ENCODE measurements around the gene LUZP2. TPM values are rescaled to one million over a fixed set of nuclear protein-coding genes. Genes with fewer than 3 reads are reported as not detected.

The LUZP2 gene
- total RNA-seq, 1 donor from 2014 or later = 93.6 TPM

DNA sequence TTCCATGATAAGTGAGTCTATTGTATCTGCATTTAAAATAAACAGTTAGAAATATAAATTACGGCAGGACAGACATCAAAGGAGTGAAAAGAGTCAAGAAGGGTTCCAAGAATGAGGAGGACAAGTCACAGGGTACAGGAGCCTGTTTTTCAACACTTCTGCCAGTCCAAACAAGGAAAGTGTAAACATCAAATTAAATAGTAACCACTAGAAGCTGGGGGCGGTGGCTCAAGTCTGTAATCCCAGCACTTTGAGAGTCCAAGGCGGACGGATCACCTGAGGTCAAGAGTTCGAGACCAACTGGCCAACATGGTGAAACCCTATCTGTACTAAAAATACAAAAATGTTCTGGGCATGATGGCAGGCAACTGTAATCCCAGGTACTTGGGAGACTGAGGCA is 219.6 kb downstream of the LUZP2 start:
- no peak for DNase-seq

DNA sequence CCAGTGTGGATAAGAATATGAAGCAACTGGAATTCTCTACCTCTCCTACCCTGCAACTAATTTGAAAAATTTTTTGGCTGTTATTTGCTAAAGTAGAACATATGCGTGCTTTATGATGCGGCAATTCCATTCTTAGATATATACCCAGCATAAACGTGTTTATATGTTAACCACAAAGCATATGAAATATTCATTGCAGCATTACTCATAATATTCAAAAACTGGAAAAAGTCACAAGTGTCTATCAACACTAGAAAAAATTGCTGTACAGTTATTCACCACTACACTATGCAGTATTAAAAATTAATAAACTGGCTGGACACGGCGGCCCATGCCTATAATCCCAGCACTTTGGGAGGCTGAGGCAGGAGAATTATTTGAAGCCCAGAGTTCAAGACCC is 226.4 kb downstream of the LUZP2 start:
- DNase-seq = no peak

DNA sequence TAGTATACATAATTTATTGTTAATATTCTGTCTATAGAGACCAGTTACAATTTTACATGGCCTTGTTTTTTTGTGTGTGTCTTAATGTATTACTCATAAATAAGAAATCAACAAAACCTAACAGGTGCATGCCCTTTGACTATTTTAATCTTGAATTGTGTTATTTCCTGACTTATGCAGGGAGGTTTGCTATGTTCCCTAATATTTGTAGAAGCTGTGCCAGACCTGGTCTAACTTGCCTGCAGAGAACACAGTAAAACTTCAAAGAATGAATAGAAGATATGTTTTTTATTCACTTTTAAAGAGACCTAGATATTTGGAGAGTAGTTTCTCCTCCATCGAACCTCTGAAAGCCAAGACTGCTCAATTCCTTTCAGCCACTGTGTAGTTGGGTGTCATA is 234.7 kb downstream of the LUZP2 start:
- no peak for DNase-seq

DNA sequence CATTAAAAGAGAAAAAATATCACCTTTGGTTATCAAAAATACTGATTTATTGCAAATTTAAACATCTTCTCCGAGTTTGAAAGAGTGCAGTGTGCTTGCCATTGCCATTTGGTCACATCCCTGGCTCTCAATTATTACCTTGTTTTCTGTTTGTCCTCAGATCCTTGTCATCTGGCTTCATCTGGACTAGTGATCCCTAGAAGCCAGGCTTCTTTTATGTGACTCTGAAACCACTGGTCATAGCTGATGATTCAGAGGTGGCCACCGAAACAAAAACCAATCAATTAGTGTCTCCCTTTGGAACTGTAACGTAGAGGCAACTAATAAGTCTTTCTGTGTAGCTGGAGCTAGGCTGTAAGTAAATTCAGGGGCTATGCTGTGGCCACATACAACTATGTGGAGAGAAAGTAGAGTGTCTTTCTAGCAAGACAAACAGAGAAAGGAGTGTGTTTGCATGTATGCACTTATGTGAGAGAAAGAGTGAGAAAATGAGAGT is 237.9 kb downstream of the LUZP2 start:
- DNase-seq = no peak

DNA sequence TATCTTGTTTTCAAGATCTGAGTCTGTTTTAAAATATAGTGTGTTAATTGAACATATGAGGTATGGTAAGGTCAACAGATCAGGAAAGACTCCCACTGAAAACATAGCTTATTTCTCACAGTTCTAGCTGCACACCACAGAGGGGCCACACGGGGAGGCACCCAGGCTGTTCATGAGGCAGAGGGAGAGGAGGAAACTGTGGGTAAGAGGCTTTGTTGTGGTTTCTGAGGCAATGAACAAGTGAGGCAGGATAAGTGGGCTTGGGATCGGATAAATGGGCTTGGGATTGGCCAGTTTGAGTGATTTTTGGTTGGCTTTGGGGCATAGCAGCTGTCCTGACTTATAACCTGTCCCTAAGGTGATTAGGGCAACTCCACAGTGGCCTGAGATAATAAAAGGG is 242.1 kb downstream of the LUZP2 start:
- DNase-seq = no peak

DNA sequence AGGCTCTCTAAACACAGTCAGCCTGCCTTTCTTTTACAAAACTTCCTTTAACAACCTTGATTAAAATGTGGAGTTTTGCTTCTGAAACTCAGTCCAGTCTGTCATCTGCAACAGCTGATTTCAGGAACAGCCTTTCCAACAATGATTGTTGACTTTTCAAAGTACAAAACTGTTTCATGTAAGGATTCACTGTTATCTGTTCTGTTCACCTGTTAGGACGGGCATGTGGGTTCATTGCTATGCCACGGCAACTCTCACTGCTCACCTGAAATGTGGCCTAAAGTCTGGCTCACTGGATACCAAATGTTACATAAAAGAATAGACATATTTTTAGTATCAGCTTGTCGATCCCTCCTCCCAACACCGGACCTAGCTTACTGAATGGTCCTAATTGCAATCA is 242.8 kb downstream of the LUZP2 start:
- DNase-seq = no peak

DNA sequence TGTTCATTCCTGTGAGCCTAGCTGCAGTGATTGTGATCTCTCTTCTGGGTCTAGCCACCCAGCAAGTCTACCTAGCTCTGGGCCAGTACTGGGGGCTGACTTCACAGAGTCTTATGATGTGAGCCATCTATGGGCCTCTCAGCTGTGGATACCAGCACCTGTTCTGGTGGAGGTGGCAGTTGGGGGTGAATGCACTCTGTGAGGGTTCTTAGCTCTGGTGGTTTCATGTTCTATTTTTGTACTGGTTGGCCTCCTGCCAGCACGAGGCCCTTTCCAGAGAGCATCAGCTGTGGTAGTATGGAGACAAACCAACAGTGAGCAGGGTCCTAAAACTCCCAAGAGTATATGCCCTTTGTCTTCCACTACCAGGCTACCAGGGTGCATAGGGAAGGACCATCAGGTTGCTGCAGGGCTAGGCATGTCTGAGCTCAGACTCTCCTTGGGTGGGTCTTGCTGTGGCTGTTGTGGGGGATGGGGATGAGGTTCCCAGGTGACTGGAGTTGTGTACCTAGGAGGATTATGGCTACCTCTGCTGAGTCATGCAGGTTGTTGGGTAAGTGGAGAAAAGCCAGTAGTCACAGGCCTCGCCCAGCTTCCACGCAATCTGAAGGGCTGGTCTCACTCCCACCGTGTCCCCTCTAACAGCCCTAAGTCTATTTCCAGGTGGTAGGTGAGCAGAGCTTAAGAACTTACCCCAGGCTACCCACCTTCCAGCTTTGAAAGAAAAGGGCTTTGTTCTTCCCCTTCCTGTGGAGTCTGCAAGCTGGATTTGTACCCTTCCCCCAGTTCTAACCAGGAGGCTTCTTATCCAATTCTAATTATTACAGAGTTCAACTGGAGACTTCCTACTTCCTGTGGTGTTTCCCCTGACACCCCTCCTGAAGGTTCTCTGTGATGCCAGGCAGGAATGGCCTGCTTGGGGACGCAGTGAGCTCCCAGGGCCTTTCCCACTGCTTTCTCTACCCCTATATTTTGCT is 250.7 kb downstream of the LUZP2 start:
- DNase-seq = no peak

DNA sequence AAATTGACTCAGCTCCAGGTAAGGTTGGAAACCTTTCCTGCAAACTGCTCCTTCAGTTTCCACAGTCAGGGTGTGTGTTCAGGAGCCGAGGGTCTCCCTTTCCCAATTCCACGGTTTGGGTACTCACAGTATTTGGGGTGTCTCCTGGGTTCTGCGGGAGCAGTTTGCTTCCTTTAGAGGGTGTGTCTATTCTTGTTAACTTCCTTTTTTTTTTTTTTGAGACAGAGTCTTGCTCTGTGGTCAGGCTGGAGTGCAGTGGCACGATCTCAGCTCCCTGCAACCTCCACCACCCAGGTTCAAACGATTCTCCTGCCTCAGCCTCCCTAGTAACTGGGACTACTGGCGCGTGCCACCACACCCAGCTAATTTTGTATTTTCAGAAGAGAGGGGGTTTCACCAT is 251.4 kb downstream of the LUZP2 start:
- no peak for DNase-seq

DNA sequence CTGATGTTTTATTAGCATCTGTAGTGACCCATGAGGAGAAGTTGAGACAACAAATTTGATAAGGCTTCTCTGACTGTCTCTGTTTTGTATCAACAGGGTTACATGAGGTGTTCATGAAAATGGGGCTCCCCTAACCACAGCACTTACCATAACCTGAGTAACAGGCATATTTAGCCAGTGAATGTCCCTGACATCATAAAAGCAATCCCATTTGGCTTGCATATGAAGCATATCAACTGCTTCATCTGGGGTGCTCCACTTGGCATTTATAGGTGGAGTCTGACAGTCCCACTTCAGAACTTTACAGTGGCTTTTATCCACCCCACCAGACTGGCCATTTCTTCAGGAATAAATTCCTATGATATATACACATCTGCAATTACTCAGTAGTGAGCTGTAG is 257.6 kb downstream of the LUZP2 start:
- DNase-seq = no peak

DNA sequence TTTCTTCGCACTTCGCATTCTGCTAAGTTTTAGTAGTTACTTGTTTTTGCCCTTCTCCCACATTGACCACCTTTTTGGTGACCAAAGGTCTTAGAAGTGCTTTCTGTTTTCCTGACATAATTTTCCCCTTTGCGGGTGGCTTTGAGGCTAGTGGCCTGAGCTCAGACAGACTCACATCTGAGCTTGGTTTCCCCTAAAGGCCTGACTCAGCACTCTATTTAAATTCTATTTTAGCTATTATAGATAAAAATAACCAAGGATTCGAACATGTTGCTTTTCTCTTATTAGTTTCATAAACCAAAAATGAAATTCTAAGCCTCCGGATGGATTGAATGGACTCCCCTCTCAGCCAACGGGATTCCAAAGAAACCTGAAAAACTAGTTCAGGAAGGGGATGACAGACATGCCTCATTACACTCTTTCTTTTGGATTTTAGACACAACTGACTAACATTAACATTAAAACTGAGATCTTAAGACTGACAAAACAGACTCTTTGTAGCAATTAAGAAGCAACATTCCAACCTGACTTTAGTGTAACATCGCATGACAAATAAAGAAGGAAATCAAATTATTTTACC is 258.5 kb downstream of the LUZP2 start:
- no peak for DNase-seq

DNA sequence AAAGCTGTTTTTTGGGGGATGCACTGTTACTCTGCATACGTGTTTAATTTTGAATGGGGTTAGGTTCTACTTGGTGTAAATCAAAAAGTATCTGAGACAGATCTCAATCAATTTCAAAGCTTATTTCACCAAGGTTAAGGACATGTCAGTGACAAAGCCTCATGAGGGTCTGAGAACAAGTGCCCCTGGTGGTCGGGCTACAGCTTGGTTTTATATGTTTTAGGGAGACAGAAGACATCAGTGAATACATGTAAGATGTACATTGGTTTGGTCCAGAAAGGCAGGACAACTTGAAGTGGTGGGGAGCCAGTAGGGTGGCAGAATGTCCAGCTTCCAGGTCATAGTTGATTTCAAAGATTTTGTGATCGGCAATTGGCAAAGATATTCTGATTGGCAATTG is 262.9 kb downstream of the LUZP2 start:
- DNase-seq = no peak

DNA sequence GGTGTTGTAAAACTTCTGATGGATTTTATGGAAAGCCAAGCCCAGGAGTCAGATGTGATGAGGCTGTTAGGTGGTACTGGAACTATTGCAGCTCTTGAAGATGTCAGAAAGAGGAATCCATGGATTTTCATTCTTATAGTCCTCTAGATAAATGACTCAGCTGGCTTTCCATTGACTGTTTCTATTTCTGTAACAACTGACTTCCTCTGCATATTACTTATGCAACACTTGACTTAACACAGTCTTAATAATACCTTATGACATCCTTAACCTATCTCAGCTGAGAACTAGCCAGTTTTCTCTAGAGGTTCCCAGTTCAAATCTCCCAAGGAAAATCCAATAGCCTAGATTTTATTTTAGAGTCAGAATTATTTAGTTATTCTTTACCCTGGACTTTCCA is 263.8 kb downstream of the LUZP2 start:
- DNase-seq = no peak

DNA sequence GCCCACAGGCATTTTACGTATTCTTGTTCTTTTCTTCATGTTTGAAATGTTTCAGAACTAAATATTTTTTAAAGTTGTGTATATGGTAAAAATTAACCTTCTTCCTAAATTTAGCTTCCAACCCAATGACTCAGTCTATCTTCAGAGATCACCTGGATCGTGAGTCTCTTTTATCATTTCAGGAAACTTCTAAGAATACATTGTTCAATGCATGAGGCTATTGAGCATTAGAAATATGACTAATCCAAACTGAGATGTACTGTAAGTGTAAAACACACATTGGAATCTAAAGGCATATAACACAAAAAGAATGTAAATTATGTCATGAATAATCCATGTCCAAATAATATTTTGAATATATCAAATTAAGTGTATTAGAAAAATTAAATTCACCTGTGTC is 265.2 kb downstream of the LUZP2 start:
- no peak for DNase-seq

DNA sequence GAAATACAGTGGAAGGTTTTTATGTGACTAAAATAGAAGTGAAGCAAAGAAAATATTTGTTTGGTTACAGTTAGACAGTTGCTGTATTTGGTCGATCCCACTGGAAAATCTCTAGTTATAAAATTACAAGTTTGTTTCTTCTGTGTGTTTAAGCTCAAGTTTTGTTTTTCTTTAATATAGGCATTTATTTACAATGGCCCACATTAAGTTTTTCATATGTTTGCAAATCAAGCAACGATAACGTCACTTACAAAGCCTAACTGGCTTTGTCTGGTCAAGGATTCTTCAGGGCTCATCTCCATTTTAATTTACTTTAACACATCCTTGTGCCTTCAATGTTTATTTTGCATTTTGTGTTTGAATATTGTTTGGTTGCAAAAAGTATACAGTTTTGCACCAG is 270.6 kb downstream of the LUZP2 start:
- DNase-seq = no peak

DNA sequence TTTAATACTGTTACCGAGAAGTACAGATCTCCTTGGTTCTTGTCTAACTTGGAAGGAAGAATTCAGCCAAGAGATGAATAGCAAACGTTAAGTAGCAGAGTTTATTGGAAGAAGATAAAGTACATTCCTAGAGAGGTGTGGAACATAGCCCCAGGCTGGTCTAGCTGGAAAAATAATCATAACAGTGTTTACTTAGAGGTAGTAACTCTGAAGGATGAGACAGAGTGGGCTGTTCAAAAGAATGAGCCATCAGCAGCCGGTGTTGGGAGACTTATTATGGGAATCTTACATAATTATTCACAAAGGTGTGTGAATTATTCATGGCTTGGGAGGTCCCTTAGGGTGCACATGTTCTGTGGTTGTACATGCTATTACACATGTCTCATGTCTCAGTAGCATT is 276.5 kb downstream of the LUZP2 start:
- DNase-seq = no peak

DNA sequence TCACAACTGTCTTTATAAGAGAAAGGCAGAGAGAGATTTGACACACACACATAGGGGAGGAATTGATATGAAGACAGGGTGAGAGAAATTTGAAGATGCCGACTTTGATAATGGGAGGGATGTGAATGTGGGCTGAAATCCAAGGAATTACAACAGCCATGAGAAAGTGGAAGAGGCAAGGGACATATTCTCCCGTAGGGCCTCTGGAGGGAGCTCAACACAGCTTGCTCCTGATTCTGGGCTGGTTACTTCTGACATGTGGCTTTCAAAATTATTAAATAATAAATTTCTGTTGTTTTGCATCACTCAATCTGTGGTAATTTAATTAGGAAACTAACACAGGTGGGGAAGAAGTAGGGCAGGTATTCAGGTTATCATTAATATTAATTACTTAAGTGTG is 282.9 kb downstream of the LUZP2 start:
- DNase-seq = no peak

DNA sequence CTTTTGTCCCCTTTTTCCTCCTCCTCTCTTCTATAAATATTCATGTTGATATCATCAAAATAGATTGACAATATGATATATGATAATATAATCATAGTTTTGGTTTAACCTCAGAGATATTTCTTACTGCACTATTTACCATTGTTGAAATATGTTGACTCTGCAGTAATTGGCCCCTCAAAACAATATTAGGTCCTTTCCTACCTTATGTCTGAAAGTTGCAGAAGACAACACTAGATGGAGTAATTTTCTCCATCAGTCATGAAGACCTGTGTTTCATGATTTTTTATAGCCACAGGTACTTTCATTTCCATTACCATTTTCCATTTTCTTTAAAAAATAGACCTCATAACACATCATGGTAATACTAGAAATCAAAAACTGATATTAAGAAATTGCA is 284.4 kb downstream of the LUZP2 start:
- no peak for DNase-seq

DNA sequence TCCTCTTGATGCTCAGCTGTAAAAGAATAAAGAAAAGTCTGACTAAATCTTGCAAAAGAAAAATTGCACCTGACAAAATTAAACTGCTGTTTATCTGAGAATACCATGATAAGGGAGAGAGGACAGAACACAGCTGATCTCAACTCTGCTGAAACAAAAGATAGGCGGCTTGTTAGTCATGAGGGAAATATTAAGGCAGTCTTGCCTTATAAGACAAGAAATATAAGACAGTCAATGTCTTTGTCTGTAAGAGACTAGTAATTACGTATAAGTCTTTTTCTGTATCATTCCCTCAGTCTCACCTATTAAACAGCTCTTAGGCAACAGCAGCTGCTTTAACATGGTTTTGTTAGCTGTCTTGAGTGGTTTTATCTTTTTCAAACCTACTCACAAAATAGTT is 296.6 kb downstream of the LUZP2 start:
- no peak for DNase-seq

DNA sequence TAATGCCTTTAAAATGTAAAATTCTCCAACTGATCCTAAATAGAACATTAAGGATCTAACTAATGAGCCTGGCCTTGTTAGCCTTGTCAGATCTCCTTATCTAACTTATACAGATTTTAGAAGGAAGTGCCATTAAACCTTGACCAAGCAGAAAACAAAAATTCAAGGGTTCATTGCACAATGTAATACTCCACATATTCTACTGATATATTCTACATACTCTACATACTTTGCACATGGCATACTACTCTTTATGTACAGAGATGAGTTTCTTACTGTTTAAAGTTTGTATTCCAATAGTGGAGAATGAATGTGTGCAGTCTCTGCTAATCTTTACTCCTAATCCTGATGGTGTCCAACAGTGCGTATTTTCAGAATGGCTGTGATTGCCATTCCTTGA is 297.2 kb downstream of the LUZP2 start:
- no peak for DNase-seq

DNA sequence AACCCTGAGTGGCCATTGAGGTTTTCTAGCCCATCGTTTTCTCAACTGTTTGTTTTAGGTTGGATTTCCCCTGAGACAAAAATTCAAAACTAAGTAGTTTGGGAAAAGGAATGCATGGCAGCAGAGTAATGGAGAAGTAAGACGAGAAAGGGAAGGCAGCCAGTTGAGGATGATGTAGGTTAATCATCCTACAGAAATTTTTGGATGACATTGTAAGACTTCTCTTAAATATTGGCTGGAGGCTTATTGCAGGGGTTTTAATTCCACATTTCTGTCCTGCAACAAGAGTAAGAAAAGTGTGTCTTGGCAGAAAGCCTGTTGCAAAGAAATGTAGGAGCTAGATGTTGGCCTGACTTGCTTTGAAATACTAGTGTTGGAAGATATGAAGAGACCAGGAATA is 308.8 kb downstream of the LUZP2 start:
- no peak for DNase-seq

DNA sequence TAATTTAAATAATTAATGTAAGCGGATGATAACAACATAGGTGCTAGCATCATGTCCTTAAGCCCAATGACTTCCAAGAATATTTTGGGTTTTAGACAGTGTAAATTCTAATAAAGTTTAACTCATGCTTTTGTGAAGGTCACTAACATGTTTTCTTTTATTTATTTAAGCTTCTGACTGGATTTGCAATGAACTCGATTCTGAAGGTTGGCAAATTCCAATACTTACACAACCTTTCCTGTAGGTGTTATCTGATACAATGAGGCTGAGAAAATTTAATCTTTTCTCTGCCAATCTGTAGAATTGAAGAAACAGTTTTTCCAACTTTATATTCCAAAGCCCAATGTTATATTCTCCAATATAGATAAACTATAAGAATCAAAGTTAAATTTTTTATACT is 311.3 kb downstream of the LUZP2 start:
- no peak for DNase-seq

DNA sequence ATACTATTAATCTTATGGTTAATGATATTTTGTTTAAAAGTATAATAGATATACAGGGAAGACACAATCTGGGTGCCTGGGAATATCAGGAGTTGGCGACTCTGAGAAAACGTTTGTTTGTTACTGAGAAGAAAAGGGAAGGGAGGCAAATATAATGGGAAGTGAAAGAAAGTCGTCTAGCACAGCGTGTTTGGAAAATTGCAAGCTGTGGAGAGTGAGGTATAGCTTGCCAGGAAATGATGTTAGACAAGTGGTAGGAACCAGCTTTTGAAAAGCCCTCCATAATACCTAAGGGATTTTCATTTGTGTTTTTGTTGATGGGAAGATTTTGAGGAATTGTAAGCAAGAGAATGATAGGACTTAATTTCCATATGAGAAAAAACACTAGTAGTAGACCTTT is 322.2 kb downstream of the LUZP2 start:
- DNase-seq = no peak

DNA sequence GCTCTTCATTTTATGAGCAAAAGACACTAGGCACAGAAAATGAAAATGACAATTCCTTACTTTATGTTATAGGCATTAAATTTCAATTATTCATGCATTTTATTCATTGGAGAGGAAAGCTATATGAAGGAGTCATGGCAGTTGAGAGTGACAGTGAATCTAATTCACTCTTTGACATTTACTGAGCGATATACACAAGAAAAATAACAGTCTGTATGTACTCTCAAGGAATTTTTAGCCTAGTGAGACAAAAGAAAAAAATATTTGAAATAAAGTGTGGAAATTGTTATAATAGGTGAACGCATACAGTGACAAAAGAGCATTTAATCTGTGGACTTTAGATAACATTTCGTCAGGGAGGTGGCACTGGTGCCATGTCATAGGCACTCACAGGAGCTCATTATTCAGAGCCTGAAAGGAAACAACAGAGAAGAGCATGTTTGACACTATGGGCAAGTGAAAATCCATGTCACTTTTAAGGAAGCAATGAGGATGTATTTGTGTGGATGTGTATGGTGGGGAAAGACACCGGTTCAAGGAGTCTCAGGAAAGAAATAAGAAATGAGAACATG is 323.1 kb downstream of the LUZP2 start:
- DNase-seq = no peak

DNA sequence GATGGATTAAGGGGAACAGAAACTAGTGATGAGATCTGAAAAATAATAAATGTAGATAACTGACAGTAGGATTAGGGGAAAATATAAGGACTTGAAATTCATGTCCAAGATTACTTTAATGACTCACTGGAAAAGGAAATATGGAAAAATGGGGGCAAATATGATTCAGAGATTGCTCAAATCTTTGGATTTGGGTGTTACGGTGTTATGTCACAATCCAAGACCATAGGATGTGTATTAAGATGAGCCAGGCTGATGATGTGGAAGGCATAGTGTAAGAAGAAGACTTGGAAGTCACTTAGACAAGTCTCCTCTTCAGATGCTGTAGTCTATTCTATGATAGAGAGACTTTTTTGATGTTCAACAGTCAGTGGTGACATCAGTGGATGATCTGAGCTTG is 323.7 kb downstream of the LUZP2 start:
- DNase-seq = no peak

Data from occipital lobe (tissue), 2 donors.